C4-2B (cell line): ENCODE data around the gene AFF3.

ENCODE experiments used
- H3K27ac ChIP-seq: fragments of 450-650 bp; 2 replicates; pipeline ENCODE4 v1.5.1; 2017
- CTCF ChIP-seq: fragments of 450-650 bp; conservative IDR thresholded peaks from 2 replicates; pipeline ENCODE4 v1.5.1; 2017; ENCODE audit warnings: mild to moderate bottlenecking
- ZFX ChIP-seq: fragments of 450-650 bp; IDR thresholded peaks from 2 replicates; pipeline ENCODE4 v1.6.1; 2017

The AFF3 gene

GRCh38 chr2:99762714-99763113 is 379.7 kb downstream of the AFF3 start:
- H3K27ac ChIP-seq = no peak overlapping the region
- TF ChIP-seq CTCF (no peak), ZFX (no peak)

GRCh38 chr2:99757611-99758114 is 384.7 kb downstream of the AFF3 start:
- no peak overlapping the region for H3K27ac ChIP-seq
- TF ChIP-seq ZFX (no peak), CTCF (no peak)

GRCh38 chr2:99756059-99756458 is 386.3 kb downstream of the AFF3 start:
- no peak overlapping the region for H3K27ac ChIP-seq
- TF ChIP-seq CTCF (no peak), ZFX (no peak)

- H3K27ac ChIP-seq = no peak overlapping the region
- TF ChIP-seq ZFX = no peak
Observed at GRCh38 chr2:99754210-99754609, 388.2 kb downstream of the AFF3 start.

GRCh38 chr2:99753505-99753904 is 388.9 kb downstream of the AFF3 start:
- TF ChIP-seq CTCF (no peak), ZFX (no peak)
- H3K27ac ChIP-seq = no peak overlapping the region

GRCh38 chr2:99748344-99748743 is 394.0 kb downstream of the AFF3 start:
- no peak overlapping the region for H3K27ac ChIP-seq
- TF ChIP-seq CTCF (no peak), ZFX (no peak)

- H3K27ac ChIP-seq = no peak overlapping the region
- TF ChIP-seq ZFX = no peak
- TF ChIP-seq CTCF = no peak
Observed at GRCh38 chr2:99747842-99748241, 394.5 kb downstream of the AFF3 start.

- no peak for TF ChIP-seq ZFX
- no peak for TF ChIP-seq CTCF
- no peak overlapping the region for H3K27ac ChIP-seq
Observed at GRCh38 chr2:99743146-99743545, 399.2 kb downstream of the AFF3 start.
